HG03571 (cell line): ENCODE measurements around the gene SCG3.

Source experiments
- ATAC-seq: cut with Tn5 transposase; IDR thresholded peaks from one replicate; pipeline ENCODE4 v1.9.1; 2021; ENCODE audit not compliant: unreplicated experiment

Gene SCG3

DNA sequence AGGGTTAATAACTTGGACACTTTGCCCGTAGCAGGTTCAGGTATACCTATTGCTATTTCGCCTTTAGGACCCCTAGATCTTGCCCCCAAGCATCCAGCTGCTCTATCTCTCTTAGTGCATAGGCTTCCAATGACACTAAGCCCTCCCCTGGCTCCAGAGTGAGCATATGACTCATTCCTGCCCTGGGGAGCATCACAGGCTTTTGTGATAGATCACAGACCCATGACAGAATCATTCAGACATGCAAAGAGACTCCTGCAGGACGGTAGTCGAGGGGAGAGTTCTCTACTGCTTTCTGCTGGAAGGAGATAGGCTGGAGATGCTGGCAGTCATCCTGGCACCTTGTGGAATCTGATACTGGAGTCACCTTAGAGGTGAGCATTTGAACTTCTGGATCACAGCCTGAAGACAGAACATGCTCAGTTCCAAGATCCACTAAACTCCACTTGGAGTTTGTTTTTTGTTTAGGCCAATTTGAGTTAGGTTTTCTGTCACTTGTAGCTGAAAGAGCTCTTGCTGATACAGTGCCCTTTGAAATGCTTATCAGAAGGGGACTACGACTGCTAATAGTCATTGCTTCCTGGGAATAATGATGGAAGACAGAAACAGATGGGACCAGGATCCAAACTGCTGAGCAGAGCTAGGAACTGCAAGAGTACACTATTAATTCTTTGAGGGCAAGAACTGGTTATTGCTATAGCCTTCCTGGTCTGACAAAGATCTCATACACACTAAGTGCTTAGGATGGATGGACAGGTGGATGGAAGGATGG is 45.2 kb downstream of the SCG3 start:
- ATAC-seq = peak; percentile 76

DNA sequence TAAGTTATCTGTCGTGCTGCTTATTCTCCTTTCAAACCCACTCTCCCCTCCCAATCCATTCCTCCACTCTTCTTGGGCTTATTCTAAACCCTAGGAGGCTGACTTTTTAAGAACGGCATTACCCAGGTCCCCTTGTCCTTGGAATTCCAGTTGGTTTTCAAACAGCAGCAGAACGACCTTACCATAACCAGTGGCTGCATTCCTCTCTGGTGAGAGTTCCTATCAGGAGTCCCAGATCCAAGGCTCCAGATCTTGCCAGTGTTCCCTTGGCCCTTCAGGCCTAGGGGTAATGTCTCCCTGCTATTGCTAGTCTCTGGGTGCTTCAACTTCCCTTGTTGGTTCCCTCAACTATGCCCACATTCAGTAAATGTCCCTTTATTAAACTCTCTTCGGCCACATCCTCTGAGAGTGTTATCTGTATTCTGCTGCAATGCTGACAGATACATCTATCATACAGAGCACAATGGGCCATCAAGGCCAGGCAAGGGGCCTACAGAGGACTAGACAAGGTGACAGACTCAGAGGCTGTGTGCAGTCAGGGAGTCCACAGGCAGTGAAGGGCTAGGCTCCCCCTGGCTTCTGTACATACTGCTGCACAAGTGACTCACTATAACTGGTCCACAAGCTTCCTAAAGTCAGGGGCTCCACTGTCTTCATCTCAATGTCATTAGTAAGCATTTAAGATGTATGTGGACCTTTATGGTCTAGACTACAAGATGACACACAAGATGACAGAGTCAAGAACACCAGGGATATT is 46.0 kb downstream of the SCG3 start:
- ATAC-seq = no peak

DNA sequence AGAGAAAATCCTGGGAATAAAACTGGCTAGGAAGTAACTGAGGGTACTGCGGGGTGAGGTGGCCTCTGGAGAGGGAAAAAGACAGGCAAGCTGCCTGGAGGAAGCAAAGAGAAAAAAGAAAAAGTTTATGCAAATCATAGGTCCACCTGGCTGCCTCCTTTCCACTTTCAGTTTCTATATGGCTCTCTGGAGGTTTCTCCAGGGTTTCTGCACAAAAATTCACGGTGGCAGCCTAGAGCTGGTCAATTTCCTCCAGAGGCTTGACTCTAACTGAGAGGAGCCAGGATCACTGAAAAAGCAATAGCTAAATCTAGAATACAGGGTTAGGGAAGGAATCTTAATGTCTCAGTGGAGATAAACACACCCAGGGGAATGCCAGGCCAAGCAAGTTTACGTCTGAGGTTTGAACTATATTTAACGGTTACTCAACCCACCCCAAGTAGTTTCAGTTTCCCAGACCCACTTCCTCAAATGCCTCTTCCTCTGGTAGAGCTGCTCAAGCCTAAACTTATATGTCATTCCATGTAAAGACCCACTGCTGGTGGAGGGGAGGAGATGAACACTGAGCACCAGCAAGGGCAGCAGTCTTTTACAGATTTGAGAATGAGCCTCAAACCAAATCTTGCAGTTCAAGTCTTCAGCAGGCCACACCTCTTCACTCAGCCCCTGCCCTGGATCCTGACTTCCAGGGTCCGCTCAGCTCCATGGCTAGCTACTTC is 50.4 kb downstream of the SCG3 start:
- peak; percentile 55 for ATAC-seq

DNA sequence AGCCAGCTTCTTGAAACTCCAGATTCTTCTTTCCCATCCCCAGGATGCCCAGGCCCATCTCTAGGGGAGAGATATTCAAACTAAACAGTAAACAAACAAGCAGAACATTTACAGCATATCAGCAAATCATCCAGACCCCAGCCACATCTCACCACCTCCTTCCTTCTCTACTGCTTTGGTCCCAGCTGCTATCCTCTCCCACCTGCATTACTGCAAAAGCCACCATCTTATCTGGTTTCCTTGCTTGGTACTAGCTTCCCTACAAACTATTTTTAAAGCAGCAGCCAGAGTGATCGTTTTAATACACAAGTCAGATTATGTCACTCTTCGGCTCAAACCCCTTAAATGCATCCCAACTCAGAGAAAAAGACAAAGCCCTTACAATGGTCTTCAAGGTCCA is 51.3 kb downstream of the SCG3 start:
- no peak for ATAC-seq

DNA sequence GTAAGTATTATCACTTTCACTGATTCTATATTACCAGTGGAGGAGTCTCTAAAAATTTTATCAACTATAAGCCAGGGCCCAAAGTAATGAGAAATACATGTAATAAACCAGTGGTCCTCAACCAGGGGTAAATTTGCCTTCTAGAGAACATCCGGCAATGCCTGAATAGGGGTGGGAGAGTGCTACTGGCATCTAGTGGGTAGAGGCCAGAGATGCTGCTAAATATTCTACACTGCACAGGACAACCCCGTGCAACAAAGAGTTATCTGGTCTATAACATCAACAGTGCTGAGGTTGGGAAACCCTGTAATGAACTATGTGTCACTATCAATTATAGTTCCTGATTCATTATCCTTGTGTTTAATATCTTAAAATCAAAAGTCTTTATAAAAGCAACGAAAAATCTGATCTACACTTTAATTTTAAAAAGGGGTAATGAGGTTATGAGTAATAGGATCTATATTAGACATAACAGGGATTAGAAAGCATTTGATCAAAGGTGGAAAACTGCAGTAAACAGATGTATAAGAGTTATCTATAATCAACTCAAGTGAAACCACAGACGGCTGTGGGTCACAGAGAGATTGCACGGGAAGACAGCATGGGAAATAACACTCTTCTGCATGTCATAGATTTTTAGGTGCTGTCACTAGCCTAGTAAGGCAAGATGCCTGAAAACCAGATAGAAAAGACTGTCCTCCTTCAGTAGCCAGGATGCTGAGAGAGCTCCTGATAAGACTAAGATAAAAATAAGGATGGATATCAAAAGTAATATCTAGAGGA is 54.1 kb downstream of the SCG3 start:
- no peak for ATAC-seq

DNA sequence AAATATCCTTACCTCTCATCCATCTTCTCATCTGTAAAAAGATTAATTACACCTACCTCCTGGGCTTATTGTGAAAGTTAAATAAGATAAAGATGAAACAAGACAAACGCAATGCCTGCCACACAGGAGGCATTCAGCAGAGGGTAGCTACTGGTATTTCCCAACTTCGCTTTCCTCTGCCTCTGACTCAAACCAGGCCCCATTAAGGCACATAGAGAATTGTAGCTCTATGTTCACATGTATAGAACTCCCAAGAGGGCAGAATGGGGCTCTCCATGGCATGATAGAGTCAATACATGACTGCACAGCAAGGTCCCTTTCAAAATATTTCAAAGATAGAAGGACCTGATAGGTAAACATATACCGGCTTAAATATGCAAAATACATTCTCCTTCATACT is 54.8 kb downstream of the SCG3 start:
- ATAC-seq = no peak

DNA sequence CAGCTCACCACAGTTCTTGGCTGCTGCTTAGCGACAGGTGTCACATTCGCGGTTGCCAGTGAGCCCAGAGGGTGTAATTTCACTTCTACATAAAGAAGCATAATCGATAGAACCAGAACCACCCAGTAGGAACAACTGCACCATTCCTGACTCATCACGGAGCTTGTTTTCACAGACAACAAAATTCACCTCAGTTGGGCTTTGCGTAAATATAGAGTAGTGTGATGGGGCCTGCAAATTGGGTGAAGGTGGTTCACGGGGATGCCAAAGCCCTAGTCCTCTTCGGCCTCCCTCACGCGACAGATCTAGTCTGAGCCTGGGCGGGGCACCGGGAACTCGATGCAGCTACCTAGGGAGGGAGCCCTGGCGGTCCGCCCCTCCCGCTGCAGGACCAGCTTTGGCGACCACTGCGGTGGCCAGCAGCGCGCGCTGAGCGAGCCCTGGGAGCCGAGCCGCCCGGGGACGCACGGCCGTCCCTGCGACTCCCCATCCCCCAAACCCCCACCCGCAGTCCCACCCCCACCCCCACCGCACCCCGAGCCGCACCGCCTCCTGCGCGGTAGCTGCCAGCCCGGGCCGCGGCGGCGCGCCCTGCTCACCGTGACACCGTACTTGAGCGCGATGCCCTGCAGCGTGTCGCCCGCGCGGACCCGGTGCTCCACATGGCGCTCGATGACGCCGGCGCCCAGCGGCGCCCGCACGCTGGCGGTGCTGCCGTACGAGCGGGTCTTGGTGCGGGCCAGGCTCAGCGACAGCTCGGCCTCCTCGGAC is 55.6 kb downstream of the SCG3 start:
- no peak for ATAC-seq

DNA sequence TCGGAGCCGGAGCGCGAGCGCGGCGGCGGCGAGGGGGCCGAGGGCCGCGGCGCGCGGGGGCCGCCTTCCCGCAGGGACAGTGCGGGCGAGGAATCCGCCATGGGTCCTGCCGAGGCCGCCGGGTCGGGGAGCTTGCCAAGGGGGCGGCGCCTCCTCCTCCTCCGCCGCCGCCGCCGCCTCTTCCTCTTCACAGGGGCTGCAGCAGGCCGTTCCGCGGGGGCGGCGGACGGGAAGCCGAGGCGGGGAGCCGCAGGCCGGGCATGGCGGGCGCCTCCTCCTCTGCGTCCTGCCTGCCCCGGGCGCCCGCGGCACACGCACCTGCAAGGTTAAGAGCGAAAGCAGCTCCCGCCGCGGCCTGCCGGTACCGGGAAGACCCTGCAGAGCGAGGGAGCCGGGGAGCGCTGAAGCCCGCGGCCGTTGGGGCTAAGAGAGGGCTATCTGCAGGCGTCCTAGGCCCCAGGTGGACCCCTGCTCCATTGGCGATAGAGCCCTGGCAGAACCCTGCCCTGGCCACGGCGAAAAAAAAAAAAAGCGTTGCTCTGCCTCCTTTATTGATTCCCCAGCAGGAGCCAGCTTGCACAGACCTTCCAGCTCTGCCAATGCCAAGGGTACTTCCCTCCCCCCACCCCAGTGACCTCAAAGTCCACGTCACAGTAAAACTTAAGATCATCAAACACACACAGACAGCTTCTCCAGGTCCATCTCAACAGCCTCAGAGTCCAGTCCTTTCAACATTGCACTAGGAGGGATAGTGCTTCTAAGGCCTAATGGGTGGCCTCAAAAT is 56.4 kb downstream of the SCG3 start, which contains the start of gene LYSMD2:
Gene LYSMD2, minus strand, starts transcription at position 134 of the 784 bp plus-strand sequence. Its CDS starts 33 bp downstream, at position 101.
- ATAC-seq = no peak

DNA sequence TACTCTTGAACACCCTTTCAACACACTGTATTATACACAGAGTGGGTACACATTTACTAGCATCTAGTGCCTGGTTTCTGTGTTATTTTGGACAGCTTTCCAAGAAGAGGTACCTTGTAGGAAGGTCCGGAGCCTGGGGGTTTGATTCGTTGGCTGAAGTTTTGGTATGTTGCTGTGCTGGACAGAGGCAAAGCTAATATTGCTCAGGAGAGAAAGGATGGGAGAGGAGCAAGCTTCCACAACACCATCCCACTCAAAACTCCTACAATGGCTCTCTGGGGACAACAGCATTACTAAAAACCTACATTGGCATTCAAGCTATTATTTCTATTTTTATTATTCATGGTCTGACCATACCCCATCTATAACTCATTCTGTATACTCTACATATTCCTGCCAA is 57.2 kb downstream of the SCG3 start:
- ATAC-seq = no peak

DNA sequence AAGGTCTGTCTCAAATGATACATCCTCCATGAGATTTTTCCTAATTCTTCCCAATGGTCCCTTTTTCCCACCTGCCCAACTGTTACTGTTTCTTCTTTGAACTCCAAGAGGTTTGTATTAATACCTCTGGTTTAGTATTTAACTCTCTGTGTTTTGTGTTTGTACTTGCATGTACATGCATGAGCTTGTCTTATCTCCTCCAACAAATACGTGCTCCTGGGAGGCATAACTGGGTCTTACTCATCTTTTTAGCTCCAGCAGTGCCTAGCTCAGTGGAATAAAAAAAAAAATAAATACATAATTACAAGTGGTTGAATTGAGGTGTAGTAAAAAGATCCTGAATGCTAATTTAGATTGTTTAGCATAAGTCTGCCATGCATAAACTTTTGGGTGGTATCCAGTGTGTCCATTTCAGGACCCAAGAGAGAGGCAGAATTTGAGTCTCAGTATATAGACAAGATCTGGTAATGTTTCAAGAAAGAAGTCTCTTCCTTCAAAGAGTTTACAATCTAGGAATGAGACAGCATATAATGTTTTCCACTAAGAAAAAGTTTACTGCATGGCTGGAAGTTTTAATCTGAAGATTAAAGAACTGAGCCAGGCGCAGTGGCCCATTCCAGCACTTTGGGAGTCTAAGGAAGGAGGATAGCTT is 57.9 kb downstream of the SCG3 start:
- ATAC-seq = no peak

DNA sequence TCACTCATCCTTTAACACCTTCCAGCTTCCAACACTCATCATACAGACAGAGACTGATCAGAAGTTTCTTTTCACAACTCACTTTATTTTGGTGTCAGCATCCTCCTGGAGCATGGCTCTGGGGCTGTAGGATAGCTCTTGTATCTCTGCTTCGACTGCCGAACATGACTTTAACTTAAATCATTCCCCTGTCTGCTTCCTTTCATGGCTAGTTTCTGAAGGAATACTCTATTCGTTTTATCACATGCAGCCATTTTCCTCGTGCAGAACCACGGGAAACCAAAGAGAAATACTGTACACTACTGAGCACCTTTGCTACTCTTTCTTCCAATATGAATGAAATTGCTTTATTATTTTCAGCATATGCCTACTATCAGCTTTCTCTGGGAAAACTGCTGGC is 68.0 kb downstream of the SCG3 start:
- ATAC-seq = no peak

DNA sequence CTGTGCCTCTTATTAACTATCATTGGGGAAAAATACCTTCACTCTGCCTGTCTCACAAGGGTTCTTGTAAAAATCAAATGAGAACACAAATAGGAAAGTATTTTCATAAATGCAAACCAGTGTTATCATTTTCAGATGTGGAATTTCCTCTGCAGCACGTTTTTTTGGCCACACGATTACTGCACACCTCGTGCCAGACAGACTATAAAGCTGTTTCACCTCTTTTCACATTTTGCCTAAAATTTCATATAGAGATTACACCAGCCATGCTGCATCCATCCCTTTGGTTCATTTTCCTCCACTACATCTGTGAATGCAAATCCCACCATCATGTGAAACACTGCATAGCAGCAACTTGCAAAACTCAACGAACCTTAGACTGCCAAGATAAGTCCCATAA is 68.9 kb downstream of the SCG3 start:
- ATAC-seq = no peak

DNA sequence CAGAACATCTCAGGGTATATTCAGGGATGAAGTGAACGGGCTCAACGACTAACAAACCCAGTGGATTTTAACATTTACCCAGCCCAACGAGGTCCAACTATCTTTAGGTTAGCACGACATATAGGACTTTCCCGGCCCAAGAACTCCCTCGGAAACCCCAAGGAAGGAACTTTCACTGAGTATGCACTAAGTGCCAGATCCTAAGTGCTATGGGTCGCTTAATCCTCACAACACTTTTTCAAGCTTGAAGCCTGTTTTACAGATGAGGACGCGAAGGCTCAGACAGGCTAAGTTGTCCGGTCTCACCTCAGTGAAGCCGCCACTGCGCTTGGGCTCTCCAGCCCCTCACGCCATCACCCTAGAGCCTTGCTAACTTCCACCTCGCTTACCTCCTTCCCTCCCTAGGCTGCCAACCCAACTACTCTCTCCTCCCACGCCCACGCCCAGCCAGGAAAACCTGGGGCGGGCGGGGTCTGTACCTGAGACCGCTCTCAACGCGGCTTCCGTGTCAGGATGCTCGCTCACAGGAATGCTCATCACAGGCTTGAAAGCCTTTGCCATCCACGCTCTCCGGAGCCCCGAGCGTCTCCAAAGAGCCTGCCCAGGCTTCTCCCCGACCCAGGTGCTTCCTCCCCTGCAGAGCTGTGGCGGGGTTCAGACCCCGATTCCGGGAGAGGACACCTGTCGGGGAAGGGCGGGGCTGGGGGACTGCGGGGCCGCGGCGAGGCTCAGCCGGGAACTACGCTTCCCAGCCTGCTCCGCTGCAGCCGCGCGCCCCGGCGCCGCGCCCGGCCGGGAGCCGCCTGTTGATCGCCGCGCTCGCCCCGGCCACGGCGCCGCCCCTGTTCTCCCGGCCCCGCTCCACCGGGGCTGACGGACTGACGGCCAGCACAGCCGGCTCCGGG is 69.7 kb downstream of the SCG3 start, which contains the start of gene TMOD2:
Gene TMOD2, plus strand, starts transcription at position 806 of the 905 bp plus-strand sequence. CDS start 14,845 bp downstream, outside the sequence.
- ATAC-seq = peak; percentile 77

DNA sequence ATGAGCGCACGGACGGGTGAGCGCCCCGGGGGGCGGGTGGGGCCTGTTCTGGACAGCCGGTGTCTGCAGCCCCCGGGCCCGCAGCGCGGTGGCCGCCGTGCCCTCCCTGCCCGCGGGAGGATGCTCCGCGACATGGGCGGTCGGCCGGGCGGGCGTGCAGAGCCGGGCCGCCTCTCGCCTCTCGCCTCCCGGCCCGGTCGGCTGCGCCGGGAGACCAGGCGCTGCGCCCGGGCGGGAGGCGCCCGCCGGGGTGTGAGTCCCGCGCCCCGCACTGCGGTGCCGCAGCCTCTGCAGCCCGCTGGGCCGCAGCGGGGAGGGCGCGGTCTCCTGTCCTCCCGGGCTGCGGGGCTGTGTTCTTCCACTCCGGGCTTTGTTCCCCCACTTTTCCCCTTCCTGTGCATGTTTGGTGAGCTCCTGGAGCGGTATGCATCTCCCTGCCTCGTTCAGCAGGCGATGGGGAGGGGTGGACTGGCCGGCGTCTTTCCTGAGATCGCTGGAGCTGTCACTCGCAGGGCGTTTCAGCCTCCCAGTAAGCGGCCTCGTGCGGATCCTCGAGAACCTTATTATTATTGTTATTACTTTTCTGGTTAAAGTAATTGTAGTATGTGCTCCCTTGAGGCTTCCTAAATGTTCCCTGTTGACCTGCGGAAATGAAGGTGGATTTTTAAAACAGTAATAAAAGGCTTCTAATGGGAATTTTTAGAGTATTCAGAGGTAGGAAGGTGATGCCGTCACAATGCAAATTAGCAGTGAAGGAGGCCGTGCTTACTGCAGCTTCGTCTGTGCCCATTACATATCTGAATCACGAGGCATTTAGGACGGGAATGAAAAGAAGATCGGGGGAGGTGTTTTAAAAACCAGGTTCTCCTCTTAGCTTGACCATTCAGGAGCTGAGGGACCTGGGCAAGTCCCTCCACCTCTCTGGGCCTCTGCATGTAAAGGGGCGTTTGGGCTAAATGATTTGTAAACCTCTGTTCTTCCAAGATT is 70.7 kb downstream of the SCG3 start:
- ATAC-seq = peak; percentile 36

DNA sequence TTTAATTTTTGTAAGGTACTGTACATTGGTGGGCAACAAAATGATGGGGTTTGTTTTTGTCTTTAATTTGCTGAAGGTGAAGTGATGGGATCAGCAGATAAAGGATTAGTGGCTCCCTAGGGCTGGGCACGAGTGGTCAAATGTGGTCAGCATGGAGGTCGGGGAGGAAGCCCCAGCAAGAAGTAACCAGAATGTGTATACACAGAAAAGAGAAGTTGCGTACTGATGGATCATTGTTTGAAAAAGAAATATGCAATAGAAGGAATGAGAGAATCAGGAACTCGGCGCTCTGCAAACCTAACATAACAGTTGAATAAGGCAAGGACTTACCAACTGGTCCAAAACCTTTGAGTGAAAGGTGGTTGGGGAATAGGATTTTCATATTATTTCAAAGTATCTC is 71.6 kb downstream of the SCG3 start:
- no peak for ATAC-seq

DNA sequence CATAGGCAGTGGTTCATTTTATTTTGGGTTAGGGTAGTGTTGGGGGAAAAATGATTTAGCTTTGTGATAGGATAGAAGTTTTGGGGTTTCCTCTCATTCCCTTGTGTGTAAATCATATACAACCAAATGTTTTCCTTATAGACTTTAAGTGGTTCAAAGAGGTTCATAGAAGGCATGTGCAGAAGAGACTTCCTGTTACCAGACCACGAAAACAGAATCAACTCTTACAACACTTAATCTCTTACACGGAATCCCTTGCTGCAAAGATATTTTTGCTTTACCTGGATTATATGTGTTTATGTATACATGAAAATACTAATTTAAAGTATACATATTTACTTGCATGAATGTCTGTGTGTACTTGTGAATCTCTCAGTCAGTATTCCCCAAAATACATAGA is 73.0 kb downstream of the SCG3 start:
- no peak for ATAC-seq

DNA sequence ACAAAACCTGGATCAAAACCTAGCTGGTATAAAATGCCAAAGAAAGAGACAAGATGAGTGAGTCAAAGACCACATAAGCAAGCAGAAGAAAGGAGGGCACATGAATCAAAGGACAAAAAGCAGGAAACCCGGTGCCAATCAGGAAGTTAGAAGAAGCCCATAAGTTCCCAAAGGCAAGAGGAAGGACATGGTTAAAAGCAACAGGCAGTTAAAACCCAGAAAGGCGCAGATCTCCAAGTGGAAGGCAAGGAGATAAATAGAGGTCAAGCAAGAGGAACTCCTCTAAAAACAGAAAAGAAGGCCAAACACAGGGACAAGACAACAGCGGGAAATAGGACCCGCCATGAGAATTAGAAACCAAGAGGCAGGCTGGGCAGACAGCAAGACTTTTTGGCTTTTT is 74.5 kb downstream of the SCG3 start:
- no peak for ATAC-seq
